22Rv1 (cell line): ENCODE data around the gene RAB3A.
"Not testable (repeated sequence)": the region's sequence is repeated elsewhere in the genome, so short reads cannot be mapped to it uniquely, and the experiment has no call there.

ENCODE experiments used
- CTCF ChIP-seq: fragments of 450-650 bp; IDR thresholded peaks from 2 replicates; pipeline ENCODE4 v1.5.1; 2017; ENCODE audit warnings: mild to moderate bottlenecking
- ZFX ChIP-seq: fragments of 450-650 bp; IDR thresholded peaks from 2 replicates; pipeline ENCODE4 v1.6.1; 2017; ENCODE audit warnings: antibody characterized with exemption, borderline replicate concordance

GRCh38 chr19:18209912-18210311, 6.1 kb upstream of the RAB3A start:
- TF ChIP-seq CTCF, ZFX: not testable (repeated sequence)
